Body of pancreas (tissue), 4 donors: ENCODE results near the gene RIMS3.

Experiments used
- CTCF ChIP-seq, 7 experiments: fragments of 450-650 bp in 4 of 7; fragments of 200-600 bp in 3 of 7; sonication (generic) in 3 of 7; IDR thresholded peaks; one replicate each; pipeline ENCODE4 v1.5.1; 2016 to 2019; ENCODE audit warnings: antibody characterized with exemption in 7 of 7
- POLR2A ChIP-seq, 3 donors: fragments of 450-650 bp; IDR thresholded peaks; one replicate each; pipeline ENCODE4 v1.6.1; 2016; ENCODE audit warnings: antibody characterized with exemption in 3 of 3, mild to moderate bottlenecking in 2 of 3

DNA sequence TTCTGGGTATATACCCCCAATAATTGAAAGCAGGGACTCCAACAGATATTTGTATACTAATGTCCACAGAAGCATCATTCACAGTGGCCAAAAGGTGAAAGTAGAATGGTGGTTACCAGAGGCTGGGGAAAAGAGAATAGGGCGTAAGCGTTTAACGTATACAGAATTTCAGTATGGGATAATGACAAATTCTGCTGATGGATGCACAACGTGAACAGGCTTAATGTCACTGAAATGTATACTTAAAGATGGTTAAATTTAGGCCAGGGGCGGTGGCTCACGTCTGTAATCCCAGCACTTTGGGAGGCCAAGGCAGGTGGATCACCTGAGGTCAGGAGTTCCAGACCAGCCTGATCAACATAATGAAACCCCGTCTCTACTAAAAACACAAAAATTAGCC is 21.6 kb upstream of the RIMS3 start:
- TF ChIP-seq CTCF (IDR thresholded peaks at IDR 0.05) = no peak
- no peak for TF ChIP-seq POLR2A (IDR thresholded peaks at IDR 0.05)
